Left lobe of liver (tissue), 2 donors: ENCODE data around the gene LST1. TPM values are rescaled to one million over a fixed set of nuclear protein-coding genes. Genes with fewer than 3 reads are reported as not detected.
"Not testable (repeated sequence)": the region's sequence is repeated elsewhere in the genome, so short reads cannot be mapped to it uniquely, and the experiment has no call there.

ENCODE experiments used
- ATAC-seq: fragments of 200-7000 bp; cut with Tn5 transposase; one replicate; pipeline ENCODE4 v1.9.1; 2020; ENCODE audit warnings: mild to moderate bottlenecking, moderate library complexity
- DNase-seq: peaks from one replicate; pipeline ENCODE4 v3.0.0-alpha.2; 2020; ENCODE audit warnings: low spot score
- total RNA-seq: library from RNA; stranded (reverse); gene quantifications from one replicate; pipeline ENCODE4 v1.2.1, GENCODE V29; 2021
- donor health status: DM: no; HTN: no; CAD: no; lungs with moderate emphysema.
- donor health status: DM: no; HTN: yes; CAD: no.

The LST1 gene
- total RNA-seq = 10.2 TPM

- ATAC-seq (peak; percentile 8), DNase-seq (no peak)
Measured at GRCh38 chr6:31586008-31586407, at the start of gene LST1. TSS of gene LST1 (plus strand) at chr6:31586277. CDS start at chr6:31587300, 1,023 bp downstream.

- DNase-seq (peak; percentile 69), ATAC-seq (peak; percentile 64)
Measured at GRCh38 chr6:31538805-31539400, 47.2 kb upstream of the LST1 start.

- no peak for ATAC-seq
Measured at GRCh38 chr6:31540640-31541039, 45.4 kb upstream of the LST1 start.

GRCh38 chr6:31541059-31541657 is 44.9 kb upstream of the LST1 start:
- ATAC-seq (peak; percentile 13), DNase-seq (no peak)

More at GRCh38 chr6:31540640-31541039, 45.4 kb upstream of the LST1 start:
- no peak for DNase-seq

- DNase-seq = peak; percentile 96
Measured at GRCh38 chr6:31541658-31542521, 44.2 kb upstream of the LST1 start, which contains the start of gene DDX39B. TSS of gene DDX39B (minus strand) at chr6:31542003. CDS start at chr6:31540532, 1,471 bp downstream.

GRCh38 chr6:31543639-31544038 is 42.4 kb upstream of the LST1 start:
- ATAC-seq (no peak), DNase-seq (no peak)

More at GRCh38 chr6:31541658-31542521, 44.2 kb upstream of the LST1 start, which contains the start of gene DDX39B:
- ATAC-seq = peak; percentile 82

GRCh38 chr6:31544676-31545075 is 41.4 kb upstream of the LST1 start:
- DNase-seq (no peak), ATAC-seq (no peak)

GRCh38 chr6:31545291-31545690 is 40.8 kb upstream of the LST1 start:
- ATAC-seq (no peak), DNase-seq (no peak)

- DNase-seq = peak; percentile 91
- peak; percentile 80 for ATAC-seq
Measured at GRCh38 chr6:31546339-31546957, 39.6 kb upstream of the LST1 start, which contains the start of gene ATP6V1G2. TSS of gene ATP6V1G2 (minus strand) at chr6:31546608. CDS start at chr6:31546559, 49 bp downstream.

GRCh38 chr6:31546958-31547726 is 38.9 kb upstream of the LST1 start, which contains the start of gene NFKBIL1:
TSS of gene NFKBIL1 (plus strand) at chr6:31547608. CDS start at chr6:31547695, 87 bp downstream.
- DNase-seq (peak; percentile 95), ATAC-seq (peak; percentile 92)

GRCh38 chr6:31547727-31548543 is 38.1 kb upstream of the LST1 start:
- ATAC-seq (no peak), DNase-seq (no peak)

- ATAC-seq = no peak
Measured at GRCh38 chr6:31548544-31548873, 37.6 kb upstream of the LST1 start.

GRCh38 chr6:31551371-31551770 is 34.7 kb upstream of the LST1 start:
- ATAC-seq = not testable (repeated sequence)

More at GRCh38 chr6:31548544-31548873, 37.6 kb upstream of the LST1 start:
- DNase-seq = no peak

GRCh38 chr6:31556307-31556706 is 29.8 kb upstream of the LST1 start:
- DNase-seq (no peak), ATAC-seq (no peak)

More at GRCh38 chr6:31551371-31551770, 34.7 kb upstream of the LST1 start:
- DNase-seq = not testable (repeated sequence)

- ATAC-seq (peak; percentile 14), DNase-seq (no peak)
Measured at GRCh38 chr6:31557443-31558317, 28.4 kb upstream of the LST1 start.

GRCh38 chr6:31558318-31558625 is 27.8 kb upstream of the LST1 start:
- DNase-seq = no peak
- no peak for ATAC-seq

- DNase-seq = no peak
- peak; percentile 24 for ATAC-seq
Measured at GRCh38 chr6:31558631-31559500, 27.2 kb upstream of the LST1 start.

GRCh38 chr6:31559606-31559957 is 26.5 kb upstream of the LST1 start:
- ATAC-seq (no peak), DNase-seq (no peak)
